GM12878 (cell line): Measurements from ENCODE around the gene TRDN. TPM values are rescaled to one million over a fixed set of nuclear protein-coding genes. Genes with fewer than 3 reads are reported as not detected.

ENCODE experiments used
- ATAC-seq: fragments of 200-7000 bp; cut with Tn5 transposase; 3 replicates; pipeline ENCODE4 v1.9.1; 2020; ENCODE audit warnings: mild to moderate bottlenecking, moderate library complexity
- BruUV-seq: library from RNA; stranded (reverse); fragments of 400-500 nt; replicated peaks from 2 replicates; lab custom pipeline; 2021; lab: Mats Ljungman, UMichigan
- CTCF ChIA-PET: fragments of 300-600 bp; sonication (Branson Sonifier 250); formaldehyde crosslinking; extraction: SDS; loops from one replicate; lab custom pipeline; 2021; ENCODE audit warnings: inconsistent platforms; lab: Yijun Ruan, JAX
- POLR2A ChIA-PET: fragments of 350-600 bp; formaldehyde crosslinking; extraction: SDS; loops from one replicate; lab custom pipeline; 2021; ENCODE audit warnings: inconsistent platforms; lab: Charles Lee
- RAD21 ChIA-PET: fragments of 300-600 bp; sonication (Branson Sonifier 250); formaldehyde crosslinking; loops from one replicate; lab custom pipeline; 2023; ENCODE audit warnings: antibody characterized with exemption; ENCODE audit not compliant: unreplicated experiment; lab: Charles Lee
- SMC1A ChIA-PET: fragments of 300-600 bp; sonication (Branson Sonifier 250); formaldehyde crosslinking; loops from one replicate; lab custom pipeline; 2023; ENCODE audit not compliant: unreplicated experiment, uncharacterized antibody; lab: Charles Lee
- DNase-seq: peaks from one replicate; pipeline ENCODE4 v3.0.0-alpha.2; 2011; ENCODE audit warnings: low read depth, low spot score
- FAIRE-seq: peaks from 3 replicates; lab custom pipeline; 2011; peaks lifted over from hg19 to GRCh38; lab: Jason Lieb, UNC
- H2AFZ ChIP-seq: 2 replicates; pipeline ENCODE4 v1.6.0; 2011; ENCODE audit warnings: low read depth, low read length, control low read depth; ENCODE audit not compliant: control insufficient read depth
- H3K27ac ChIP-seq: 2 replicates; pipeline ENCODE4 v1.5.1; 2011; ENCODE audit warnings: control low read depth; ENCODE audit not compliant: control insufficient read depth, insufficient read depth
- H3K27me3 ChIP-seq, 2 experiments: replicated peaks in 1 of 2; 2 replicates each; pipeline versions ENCODE4 v1.6.0 to v1.6.1; 2011; ENCODE audit warnings: low read length in 1 of 2; ENCODE audit not compliant: control insufficient read depth in 2 of 2, insufficient read depth in 2 of 2
- H3K36me3 ChIP-seq, 2 experiments: 2 replicates each; pipeline ENCODE4 v1.5.1; 2011; ENCODE audit warnings: low read length in 1 of 2; ENCODE audit not compliant: control insufficient read depth in 2 of 2, insufficient read depth in 2 of 2
- H3K4me1 ChIP-seq: 2 replicates; pipeline ENCODE4 v1.6.1; 2011; ENCODE audit warnings: mild to moderate bottlenecking, low read length, moderate library complexity, mixed read lengths; ENCODE audit not compliant: control insufficient read depth, insufficient read depth
- H3K4me2 ChIP-seq: 2 replicates; pipeline ENCODE4 v1.6.0; 2011; ENCODE audit warnings: control low read depth; ENCODE audit not compliant: control insufficient read depth, insufficient read depth
- H3K4me3 ChIP-seq: fragments of 200-600 bp; sonication (generic); 2 replicates; pipeline ENCODE4 v1.5.1; 2016
- H3K79me2 ChIP-seq: 2 replicates; pipeline ENCODE4 v1.6.0; 2011; ENCODE audit warnings: low read length; ENCODE audit not compliant: control insufficient read depth, insufficient read depth
- H3K9ac ChIP-seq: 2 replicates; pipeline ENCODE4 v1.8.0; 2011; ENCODE audit warnings: low read length, control low read depth, mixed read lengths; ENCODE audit not compliant: control insufficient read depth, insufficient read depth
- H3K9me3 ChIP-seq: replicated peaks from 3 replicates; pipeline ENCODE4 v1.5.1; 2011; ENCODE audit warnings: mild to moderate bottlenecking, low read length; ENCODE audit not compliant: control insufficient read depth, insufficient read depth
- H4K20me1 ChIP-seq: 2 replicates; pipeline ENCODE4 v1.6.0; 2011; ENCODE audit not compliant: control insufficient read depth, insufficient read depth
- CBX5 ChIP-seq: sonication (generic); IDR thresholded peaks from 2 replicates; pipeline ENCODE4 v1.6.1; 2016; ENCODE audit warnings: low read depth, moderate library complexity, mild to moderate bottlenecking, inconsistent platforms
- MLLT1 ChIP-seq: fragments of 450-650 bp; IDR thresholded peaks from 2 replicates; pipeline ENCODE4 v1.6.1; 2016; ENCODE audit warnings: mild to moderate bottlenecking
- NFIC ChIP-seq: IDR thresholded peaks from 2 replicates; pipeline ENCODE4 v1.6.1; 2012; ENCODE audit warnings: low read depth, mild to moderate bottlenecking, inconsistent platforms, low read length, moderate library complexity
- NFYB ChIP-seq: IDR thresholded peaks from 2 replicates; pipeline ENCODE4 v1.6.1; 2011; ENCODE audit warnings: low read depth, mild to moderate bottlenecking, low read length, improper control_type of control experiment, moderate library complexity; ENCODE audit not compliant: insufficient read depth
- NR2C2 ChIP-seq: IDR thresholded peaks from 2 replicates; pipeline ENCODE4 v1.6.1; 2011; ENCODE audit warnings: borderline replicate concordance, low read depth; ENCODE audit not compliant: control insufficient read depth, insufficient read length
- POLR2AphosphoS2 ChIP-seq: IDR thresholded peaks from 2 replicates; pipeline ENCODE4 v1.6.1; 2011; ENCODE audit warnings: low read depth, mild to moderate bottlenecking, low read length, improper control_type of control experiment, moderate library complexity
- SMAD1 ChIP-seq: fragments of 450-650 bp; IDR thresholded peaks from 2 replicates; pipeline ENCODE4 v1.6.1; 2018; ENCODE audit warnings: mild to moderate bottlenecking, low read depth; ENCODE audit not compliant: partially characterized antibody
- ZBTB33 ChIP-seq: fragments of 450-650 bp; IDR thresholded peaks from 2 replicates; pipeline ENCODE4 v1.6.1; 2017; ENCODE audit warnings: mild to moderate bottlenecking
- in situ Hi-C: fragments of 300-500 bp; cut with MboI; formaldehyde crosslinking; loops from 9 replicates; pipeline ENCODE4 v1.14.3; 2018; ENCODE audit warnings: mixed read lengths
- intact Hi-C: fragments of 100-400 bp; cut with micrococcal nuclease; formaldehyde crosslinking; loops from one replicate; pipeline ENCODE4 v1.14.2; 2022; ENCODE audit not compliant: unreplicated experiment
- polyA plus RNA-seq, 11 experiments: library from polyadenylated mRNA; depleted of rRNA in 4 of 11; unstranded in 6 of 11; stranded (reverse) in 5 of 11; fragments of >200 nt; fragmentation: Nextera tagmentation in 4 of 11; fragmentation: Illumina TruSeq in 1 of 11; extraction: Ambion mirVana in 4 of 11; extraction: Trizol in 1 of 11; gene quantifications; 1 replicate in 1 of 11; 2 replicates in 10 of 11; pipeline versions ENCODE4 v1.2.1 to v1.2.3, GENCODE V29; 2011 to 2016; ENCODE audit warnings: inconsistent platforms in 2 of 11, missing spikeins in 2 of 11, low read depth in 1 of 11
- total RNA-seq, 4 experiments: library from RNA; depleted of rRNA in 3 of 4; stranded (reverse); fragments of >200 nt in 3 of 4; fragmentation: Illumina TruSeq in 1 of 4; extraction: Trizol in 1 of 4; gene quantifications; 2 replicates each; pipeline versions ENCODE4 v1.2.1 to v1.2.3, GENCODE V29; 2013 to 2021

TRDN gene
- total and polyA plus RNA-seq, 10 of the 15 experiments (the other 5 are each of a cell fraction or from before 2014, with no cell fraction given): not detected

- Histone ChIP-seq H2AFZ (no peak overlapping the region), H3K9ac (no peak overlapping the region), H3K36me3 (no peaks in the 10 kb centered on the region), H3K4me3 (no peak overlapping the region), H3K4me2 (no peak overlapping the region), H3K9me3 (no peaks in the 10 kb centered on the region), H3K79me2 (no peaks in the 10 kb centered on the region), H3K27me3 (no peaks in the 10 kb centered on the region), H4K20me1 (no peaks in the 10 kb centered on the region), H3K4me1 (no peaks in the 10 kb centered on the region), H3K27ac (no peak overlapping the region)
- ATAC-seq: no peak
- no peak for TF ChIP-seq NR2C2
- no peak for TF ChIP-seq POLR2AphosphoS2
- no peak for TF ChIP-seq MLLT1
- no peak for TF ChIP-seq NFYB
- TF ChIP-seq ZBTB33: no peak
- no peak for TF ChIP-seq SMAD1
- no peak for TF ChIP-seq CBX5
- no peak for TF ChIP-seq NFIC
- no peak for FAIRE-seq
- ChIA-PET CTCF (no interaction called here), SMC1A (no interaction called here), RAD21 (no interaction called here), POLR2A (no interaction called here)
- in situ Hi-C loops: no loop called here
- intact Hi-C loops: no loop called here
- BruUV-seq: no TSS peak
- DNase-seq: no peak
Measured at GRCh38 chr6:123610779-123611178, 26.0 kb downstream of the TRDN start.
